Coronary artery (tissue), 2 donors: ENCODE data around the gene CDYL.

Experiments used
- DNase-seq: peaks from one replicate; pipeline ENCODE4 v3.0.0-alpha.2; 2017; ENCODE audit warnings: low spot score
- H3K27ac ChIP-seq, 2 donors: fragments of 200-600 bp; sonication (generic); one replicate each; pipeline ENCODE4 v1.5.1; 2016 to 2019
- H3K4me3 ChIP-seq: fragments of 200-600 bp; sonication (generic); 2 replicates; pipeline ENCODE4 v1.5.1; 2016; ENCODE audit warnings: mild to moderate bottlenecking, moderate library complexity
- TF ChIP-seq, protein P1 (sequence below): fragments of 200-600 bp; sonication (generic); IDR thresholded peaks from one replicate; pipeline ENCODE4 v1.5.1; 2019; ENCODE audit warnings: antibody characterized with exemption

CDYL gene

DNA sequence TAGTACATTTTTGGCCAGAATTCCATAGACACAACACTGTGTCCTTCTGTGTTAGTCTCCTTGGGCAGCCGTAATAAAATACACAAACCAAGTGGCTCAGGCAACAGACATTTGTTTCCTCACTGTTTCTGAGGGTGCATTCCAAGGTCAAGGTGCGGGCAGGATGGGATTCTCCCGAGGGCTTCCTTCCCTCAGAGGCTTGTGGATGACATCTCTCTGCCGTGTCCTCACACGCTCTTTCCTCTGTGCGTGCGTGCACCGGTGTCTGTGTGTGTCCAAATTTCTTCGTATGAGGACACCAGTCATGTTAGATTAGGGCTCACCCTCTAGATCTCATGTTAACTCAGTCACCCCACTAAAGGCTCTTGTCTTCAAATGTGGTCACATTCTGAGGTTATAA, 30.6 kb downstream of the CDYL start:
- TF ChIP-seq, protein P1, sequence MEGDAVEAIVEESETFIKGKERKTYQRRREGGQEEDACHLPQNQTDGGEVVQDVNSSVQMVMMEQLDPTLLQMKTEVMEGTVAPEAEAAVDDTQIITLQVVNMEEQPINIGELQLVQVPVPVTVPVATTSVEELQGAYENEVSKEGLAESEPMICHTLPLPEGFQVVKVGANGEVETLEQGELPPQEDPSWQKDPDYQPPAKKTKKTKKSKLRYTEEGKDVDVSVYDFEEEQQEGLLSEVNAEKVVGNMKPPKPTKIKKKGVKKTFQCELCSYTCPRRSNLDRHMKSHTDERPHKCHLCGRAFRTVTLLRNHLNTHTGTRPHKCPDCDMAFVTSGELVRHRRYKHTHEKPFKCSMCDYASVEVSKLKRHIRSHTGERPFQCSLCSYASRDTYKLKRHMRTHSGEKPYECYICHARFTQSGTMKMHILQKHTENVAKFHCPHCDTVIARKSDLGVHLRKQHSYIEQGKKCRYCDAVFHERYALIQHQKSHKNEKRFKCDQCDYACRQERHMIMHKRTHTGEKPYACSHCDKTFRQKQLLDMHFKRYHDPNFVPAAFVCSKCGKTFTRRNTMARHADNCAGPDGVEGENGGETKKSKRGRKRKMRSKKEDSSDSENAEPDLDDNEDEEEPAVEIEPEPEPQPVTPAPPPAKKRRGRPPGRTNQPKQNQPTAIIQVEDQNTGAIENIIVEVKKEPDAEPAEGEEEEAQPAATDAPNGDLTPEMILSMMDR = no peak
- H3K4me3 ChIP-seq = no peak overlapping the region
- DNase-seq = no peak
- no peak overlapping the region for H3K27ac ChIP-seq

DNA sequence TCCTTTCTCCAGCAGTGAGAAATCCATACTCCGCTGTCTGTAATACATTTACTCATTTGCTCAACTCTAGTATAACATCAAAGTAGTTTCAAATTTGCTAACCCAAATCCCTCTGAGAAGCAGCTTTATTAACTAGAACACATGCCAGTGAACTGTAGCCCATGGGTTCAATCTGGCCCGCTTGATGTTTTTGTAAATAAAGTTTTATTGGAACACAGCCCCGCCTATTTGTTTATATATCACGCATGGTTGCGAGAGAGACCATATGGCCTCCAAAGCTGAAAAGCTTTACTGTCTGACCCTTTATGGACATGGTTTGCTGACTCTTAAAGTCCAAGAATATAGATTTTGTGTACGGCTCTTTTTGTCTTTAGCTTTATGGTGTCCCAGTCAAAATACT, 32.2 kb downstream of the CDYL start:
- TF ChIP-seq, protein P1 = no peak
- DNase-seq = no peak
- Histone ChIP-seq H3K27ac (no peak overlapping the region), H3K4me3 (no peak overlapping the region)

DNA sequence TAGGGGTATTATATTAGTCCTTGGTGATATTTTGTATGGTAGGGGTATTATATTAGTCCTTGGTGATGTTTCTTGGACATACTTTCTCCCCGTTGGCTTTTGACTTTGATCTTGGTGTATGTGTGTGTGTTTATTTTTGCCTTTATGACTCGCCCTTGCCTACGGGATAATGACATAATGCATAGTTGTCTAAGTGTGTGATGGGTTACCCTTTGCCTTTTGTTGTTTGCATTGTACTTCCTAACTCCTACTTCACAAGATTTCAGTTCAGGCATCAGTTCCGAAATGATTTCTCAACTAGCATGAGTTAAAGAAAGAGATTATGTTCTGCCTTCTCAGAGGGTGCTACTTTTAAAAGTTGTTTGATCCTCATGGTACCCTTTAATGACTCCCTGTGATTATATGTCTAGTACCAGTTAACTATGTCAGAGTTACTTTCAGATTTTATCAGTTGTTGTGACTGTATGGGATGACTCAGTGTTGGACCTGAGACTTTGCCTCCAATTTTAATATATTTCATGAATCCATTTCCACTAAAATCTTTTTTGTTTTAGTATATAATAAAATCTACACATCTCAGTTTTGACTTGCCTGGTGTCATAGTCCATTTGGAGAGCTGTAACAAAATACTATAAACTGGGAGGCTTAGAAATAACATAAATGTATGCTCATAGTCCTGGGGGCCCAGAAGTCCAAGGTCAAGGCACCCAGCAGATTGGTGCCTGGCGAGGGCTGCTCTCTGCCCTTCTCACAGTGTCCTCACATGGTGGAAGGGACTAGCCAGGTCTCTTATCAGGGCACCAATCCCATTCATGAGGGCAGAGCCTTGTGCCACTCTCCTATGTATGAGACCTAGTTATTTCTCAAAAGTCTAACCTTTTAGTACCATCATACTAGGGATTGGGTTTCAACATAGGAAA, 34.1 kb downstream of the CDYL start:
- H3K27ac ChIP-seq = no peak overlapping the region
- DNase-seq = no peak
- no peak overlapping the region for H3K4me3 ChIP-seq
- TF ChIP-seq, protein P1 = no peak

DNA sequence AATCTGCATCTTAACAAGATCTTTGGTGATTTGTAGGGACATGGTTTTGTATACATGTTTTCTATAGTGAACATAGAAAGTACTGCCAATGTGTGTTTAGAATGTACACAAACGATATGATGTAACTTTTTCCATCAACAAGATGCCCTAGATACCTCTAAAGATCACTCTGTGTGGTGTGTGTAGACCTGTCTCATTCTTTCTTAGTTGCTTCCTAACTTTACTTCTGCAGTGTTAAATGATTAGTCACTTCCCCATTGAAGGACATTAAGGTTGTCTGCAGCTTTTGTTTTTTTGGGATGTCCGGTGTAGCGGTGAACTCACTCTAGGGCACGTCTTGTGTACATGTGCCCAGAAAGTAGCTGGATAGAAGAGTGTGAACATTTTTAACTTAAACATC, 35.9 kb downstream of the CDYL start:
- no peak overlapping the region for H3K4me3 ChIP-seq
- no peak for DNase-seq
- TF ChIP-seq, protein P1 = no peak

DNA sequence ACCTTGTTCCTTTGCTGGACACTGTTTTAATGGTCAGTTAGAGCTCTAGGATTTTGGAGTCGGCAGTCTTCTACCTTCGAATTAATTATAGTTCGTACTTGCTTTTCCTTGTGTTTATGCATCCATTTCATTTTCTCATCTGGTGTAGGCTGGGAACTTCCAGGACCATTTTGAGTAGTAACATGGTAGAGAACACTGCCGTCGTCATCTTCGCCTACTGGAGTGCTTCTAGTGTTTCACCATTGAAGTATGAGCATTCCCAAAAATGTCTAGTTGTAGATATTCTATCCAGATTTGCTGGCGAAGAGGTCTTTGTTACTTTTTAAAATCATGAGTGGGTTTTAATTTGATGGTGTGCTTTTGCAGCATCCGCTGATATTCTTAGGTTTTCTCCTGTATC, 36.9 kb downstream of the CDYL start:
- TF ChIP-seq, protein P1 = no peak
- H3K4me3 ChIP-seq = no peak overlapping the region
- DNase-seq = no peak
- H3K27ac ChIP-seq = no peak overlapping the region

More for the DNA sequence above, 35.9 kb downstream of the CDYL start:
- no peak overlapping the region for H3K27ac ChIP-seq

DNA sequence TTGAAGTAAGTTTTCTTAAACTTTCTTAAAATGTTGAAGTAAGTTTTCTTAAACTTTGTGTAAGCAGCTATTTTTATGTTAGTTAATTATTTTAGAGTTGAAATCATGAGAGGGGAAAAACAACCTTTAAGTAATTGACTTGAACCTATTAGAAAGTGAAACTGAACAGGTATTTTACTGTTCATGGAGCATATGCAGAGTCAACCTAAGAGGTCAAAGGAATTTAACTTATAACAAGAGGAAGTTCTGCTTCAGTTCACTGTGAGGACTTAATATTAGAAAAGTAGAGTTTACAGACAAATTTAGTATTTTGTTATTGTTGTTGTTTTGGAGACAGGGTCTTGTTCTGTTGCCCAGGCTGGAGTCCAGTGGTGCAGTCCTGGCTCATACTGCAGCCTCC, 38.0 kb downstream of the CDYL start:
- TF ChIP-seq, protein P1 = no peak
- Histone ChIP-seq H3K27ac (no peak overlapping the region), H3K4me3 (no peak overlapping the region)
- DNase-seq = no peak

DNA sequence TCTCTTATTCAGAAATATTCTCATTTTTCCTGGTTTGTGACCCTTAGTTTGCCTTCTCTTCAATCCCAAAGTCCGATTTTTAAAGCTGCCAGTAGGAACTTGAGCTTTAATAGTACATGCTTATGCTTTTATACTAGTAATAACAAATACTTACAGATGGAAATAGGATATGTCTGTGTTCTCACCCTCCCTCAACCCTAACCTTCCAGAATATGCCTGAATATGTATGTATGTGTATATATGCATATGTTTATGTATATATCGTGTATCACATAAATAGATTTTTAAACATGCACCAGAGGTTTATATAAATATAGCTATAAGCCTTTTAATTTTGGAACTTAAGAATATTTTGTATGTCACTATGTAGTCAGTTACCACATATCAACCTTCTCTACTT, 38.8 kb downstream of the CDYL start:
- no peak overlapping the region for H3K4me3 ChIP-seq
- DNase-seq = no peak
- TF ChIP-seq, protein P1 = no peak

More for the DNA sequence above, 38.8 kb downstream of the CDYL start:
- H3K27ac ChIP-seq = no peak overlapping the region
